Activated CD8-positive, alpha-beta memory T cell treated with anti-CD3 and anti-CD28 coated beads, Interleukin-2, amount 10 ng/mL, durations not matched to agents 7 days and 5 days (primary cell): ENCODE results near the gene OXLD1. TPM values are rescaled to one million over a fixed set of nuclear protein-coding genes. Genes with fewer than 3 reads are reported as not detected.

Source experiments
- ATAC-seq: fragments of 150-1000 bp; cut with Tn5 transposase; one replicate; pipeline ENCODE4 v1.10.0; 2021; ENCODE audit warnings: moderate library complexity
- CTCF ChIA-PET: fragments of 350-600 bp; sonication (Branson Sonifier 250); formaldehyde crosslinking; loops from one replicate; lab custom pipeline; 2021; ENCODE audit warnings: antibody characterized with exemption; lab: Charles Lee
- DNase-seq: peaks from one replicate; pipeline ENCODE4 v3.0.0-alpha.2; 2020
- H3K27ac Mint-ChIP-seq: one replicate; pipeline ENCODE4 v1.8.0; 2021; ENCODE audit warnings: mild to moderate bottlenecking, mixed read lengths
- H3K27me3 Mint-ChIP-seq: one replicate; pipeline ENCODE4 v1.8.0; 2021; ENCODE audit warnings: mixed read lengths
- H3K36me3 Mint-ChIP-seq: one replicate; pipeline ENCODE4 v1.8.0; 2021; ENCODE audit warnings: mild to moderate bottlenecking, mixed read lengths
- H3K4me1 Mint-ChIP-seq: one replicate; pipeline ENCODE4 v1.8.0; 2021; ENCODE audit warnings: mixed read lengths
- H3K4me3 Mint-ChIP-seq: one replicate; pipeline ENCODE4 v1.8.0; 2021; ENCODE audit warnings: mild to moderate bottlenecking, moderate library complexity, mixed read lengths
- H3K9me3 Mint-ChIP-seq: one replicate; pipeline ENCODE4 v1.8.0; 2022; ENCODE audit warnings: low read depth, mixed read lengths
- total RNA-seq, 2 experiments: library from RNA; stranded (reverse); gene quantifications; one replicate each; pipeline ENCODE4 v1.2.3, GENCODE V29; 2021

OXLD1 gene
- total RNA-seq, 2 experiments from 2014 or later = 57.9 to 68.5 TPM

GRCh38 chr17:81648013-81648706 lies 18.2 kb downstream of the OXLD1 start:
- ATAC-seq (no peak), DNase-seq (no peak)
- Mint-ChIP-seq H3K4me3 (no peak overlapping the region), H3K9me3 (no peaks in the 10 kb centered on the region), H3K36me3 (no peaks in the 10 kb centered on the region), H3K4me1 (peaks cover 6% of the 10 kb centered on the region), H3K27me3 (peaks cover 18% of the 10 kb centered on the region), H3K27ac (no peak overlapping the region)
- CTCF ChIA-PET = no interaction called here

GRCh38 chr17:81647640-81648012 lies 18.8 kb downstream of the OXLD1 start:
- peaks cover 18% of the 10 kb centered on the region for H3K27me3 Mint-ChIP-seq
- DNase-seq (no peak), ATAC-seq (no peak)
- no peaks in the 10 kb centered on the region for H3K36me3 Mint-ChIP-seq
- CTCF ChIA-PET = no interaction called here
- peaks cover 1% of the 10 kb centered on the region for H3K4me1 Mint-ChIP-seq
- no peak overlapping the region for H3K27ac Mint-ChIP-seq
- no peak overlapping the region for H3K4me3 Mint-ChIP-seq
- no peaks in the 10 kb centered on the region for H3K9me3 Mint-ChIP-seq

GRCh38 chr17:81646869-81647600 lies 19.4 kb downstream of the OXLD1 start:
- H3K36me3 Mint-ChIP-seq = no peaks in the 10 kb centered on the region
- H3K27me3 Mint-ChIP-seq = peaks cover 18% of the 10 kb centered on the region

GRCh38 chr17:81644976-81645952 lies 21.1 kb downstream of the OXLD1 start:
- Mint-ChIP-seq H3K4me3 (no peak overlapping the region), H3K9me3 (no peaks in the 10 kb centered on the region), H3K27ac (no peak overlapping the region), H3K27me3 (peaks cover 18% of the 10 kb centered on the region), H3K4me1 (no peaks in the 10 kb centered on the region), H3K36me3 (no peaks in the 10 kb centered on the region)
- ATAC-seq (no peak), DNase-seq (no peak)
- CTCF ChIA-PET = no interaction called here

More at GRCh38 chr17:81646869-81647600, 19.4 kb downstream of the OXLD1 start:
- DNase-seq = no peak
- H3K9me3 Mint-ChIP-seq = no peaks in the 10 kb centered on the region
- H3K27ac Mint-ChIP-seq = no peak overlapping the region
- CTCF ChIA-PET = no interaction called here
- no peak for ATAC-seq
- H3K4me1 Mint-ChIP-seq = peaks cover 1% of the 10 kb centered on the region
- H3K4me3 Mint-ChIP-seq = no peak overlapping the region

- ATAC-seq (no peak), DNase-seq (no peak)
- H3K4me3 Mint-ChIP-seq = no peak overlapping the region
- H3K27ac Mint-ChIP-seq = no peak overlapping the region
- H3K27me3 Mint-ChIP-seq = peaks cover 16% of the 10 kb centered on the region
- CTCF ChIA-PET = no interaction called here
- no peaks in the 10 kb centered on the region for H3K9me3 Mint-ChIP-seq
- H3K36me3 Mint-ChIP-seq = no peaks in the 10 kb centered on the region
- no peaks in the 10 kb centered on the region for H3K4me1 Mint-ChIP-seq
Observed at GRCh38 chr17:81644496-81644895, 21.9 kb downstream of the OXLD1 start.

GRCh38 chr17:81641825-81642489 lies 24.4 kb downstream of the OXLD1 start:
- DNase-seq = no peak
- Mint-ChIP-seq H3K4me1 (peaks cover 2% of the 10 kb centered on the region), H3K9me3 (no peaks in the 10 kb centered on the region), H3K36me3 (no peaks in the 10 kb centered on the region), H3K27ac (no peak overlapping the region), H3K27me3 (peaks cover 3% of the 10 kb centered on the region), H3K4me3 (no peak overlapping the region)
- CTCF ChIA-PET = no interaction called here
- ATAC-seq = no peak

GRCh38 chr17:81640011-81640410 lies 26.4 kb downstream of the OXLD1 start:
- no peak for DNase-seq
- Mint-ChIP-seq H3K27ac (no peak overlapping the region), H3K4me1 (peaks cover 14% of the 10 kb centered on the region), H3K4me3 (no peak overlapping the region), H3K9me3 (no peaks in the 10 kb centered on the region), H3K36me3 (peaks cover 1% of the 10 kb centered on the region), H3K27me3 (no peaks in the 10 kb centered on the region)
- CTCF ChIA-PET = no interaction called here
- no peak for ATAC-seq

- CTCF ChIA-PET = interaction anchor here (0.7 to 1.3 kb wide), 4 partner anchors 12 to 27 kb away, joined by 3 to 4 read pairs (median 3); no protein-coding TSS in a partner anchor
- no peak for DNase-seq
- Mint-ChIP-seq H3K27ac (no peak overlapping the region), H3K27me3 (no peaks in the 10 kb centered on the region), H3K36me3 (peaks cover 3% of the 10 kb centered on the region), H3K4me1 (peaks cover 15% of the 10 kb centered on the region), H3K9me3 (no peaks in the 10 kb centered on the region), H3K4me3 (no peak overlapping the region)
- no peak for ATAC-seq
Observed at GRCh38 chr17:81638683-81639082, 27.7 kb downstream of the OXLD1 start.

GRCh38 chr17:81636505-81637288 lies 29.7 kb downstream of the OXLD1 start, which contains the start of the genes NPLOC4 and TSPAN10:
Gene NPLOC4, minus strand, starts transcription at chr17:81637112. Its CDS starts 182 bp downstream, at chr17:81636930.
Gene TSPAN10, plus strand, starts transcription at chr17:81637196. Its CDS starts 5,217 bp downstream, at chr17:81642413.
- CTCF ChIA-PET = interaction anchor here (1.8 kb wide), 1 partner anchor 29 kb away, joined by 6 read pairs; the partner anchor contains the start of genes CCDC137 and OXLD1
- H3K4me1 Mint-ChIP-seq = peaks cover 19% of the 10 kb centered on the region
- no peaks in the 10 kb centered on the region for H3K27me3 Mint-ChIP-seq
- DNase-seq (peak; percentile 85), ATAC-seq (peak; percentile 96)
- H3K4me3 Mint-ChIP-seq = peak within 1 kb of the TSS; percentile 93
- no peaks in the 10 kb centered on the region for H3K9me3 Mint-ChIP-seq
- H3K27ac Mint-ChIP-seq = peak within 1 kb of the TSS; percentile 78
- peaks cover 7% of the 10 kb centered on the region for H3K36me3 Mint-ChIP-seq

- Mint-ChIP-seq H3K27me3 (no peaks in the 10 kb centered on the region), H3K4me1 (peaks cover 19% of the 10 kb centered on the region), H3K9me3 (no peaks in the 10 kb centered on the region), H3K4me3 (peak overlapping the region; percentile 93), H3K36me3 (peaks cover 9% of the 10 kb centered on the region), H3K27ac (peak overlapping the region; percentile 78)
- CTCF ChIA-PET = interaction anchor here (1.8 kb wide), 1 partner anchor 30 kb away, joined by 6 read pairs; the partner anchor contains the start of genes CCDC137 and OXLD1
- ATAC-seq (peak; percentile 9), DNase-seq (no peak)
Observed at GRCh38 chr17:81635973-81636504, 30.4 kb downstream of the OXLD1 start.

- Mint-ChIP-seq H3K4me3 (peak overlapping the region; percentile 93), H3K4me1 (peaks cover 19% of the 10 kb centered on the region), H3K27me3 (no peaks in the 10 kb centered on the region), H3K9me3 (no peaks in the 10 kb centered on the region), H3K27ac (no peak overlapping the region), H3K36me3 (peaks cover 9% of the 10 kb centered on the region)
- no peak for ATAC-seq
- CTCF ChIA-PET = interaction anchor here (1.8 kb wide), 1 partner anchor 30 kb away, joined by 6 read pairs; the partner anchor contains the start of genes CCDC137 and OXLD1
- no peak for DNase-seq
Observed at GRCh38 chr17:81635431-81635830, 31.0 kb downstream of the OXLD1 start.
